ENCODE data around the gene QSOX2. TPM values are rescaled to one million over a fixed set of nuclear protein-coding genes. Genes with fewer than 3 reads are reported as not detected.

QSOX2 gene
- total RNA-seq, 2 donors from 2014 or later, result 4.9 to 12.0 TPM

- Histone ChIP-seq H3K4me3 (no peak overlapping the region), H3K4me1 (no peaks in the 10 kb centered on the region), H3K36me3 (no peaks in the 10 kb centered on the region), H3K9me3 (no peaks in the 10 kb centered on the region), H3K27me3 (peaks cover 2% of the 10 kb centered on the region), H3K27ac (no peak overlapping the region), H3K9ac (ENCODE audit: low read depth in 2 of 2, low read length in 2 of 2) (no peak overlapping the region)
- intact Hi-C loops (cut with DNase I), result no loop called here
- no peak for TF ChIP-seq CTCF (IDR thresholded peaks at IDR 0.05)
- DNase-seq, result no peak
These were observed 35.8 kb downstream of the QSOX2 start for GRCh38 chr9:136209786-136210185.

- TF ChIP-seq CTCF (IDR thresholded peaks at IDR 0.05), result no peak
- no peak for DNase-seq
- H3K9ac ChIP-seq (ENCODE audit: low read depth in 2 of 2, low read length in 2 of 2), result no peak overlapping the region
- H3K9me3 ChIP-seq, result no peaks in the 10 kb centered on the region
- H3K4me3 ChIP-seq, result no peak overlapping the region
- no peak overlapping the region for H3K27ac ChIP-seq
- no peaks in the 10 kb centered on the region for H3K4me1 ChIP-seq
- no peaks in the 10 kb centered on the region for H3K36me3 ChIP-seq
- peaks cover 5% of the 10 kb centered on the region for H3K27me3 ChIP-seq
- intact Hi-C loops (cut with DNase I), result no loop called here
These were observed 36.4 kb downstream of the QSOX2 start for GRCh38 chr9:136209232-136209631.

- intact Hi-C loops (cut with DNase I), result no loop called here
- H3K27ac ChIP-seq, result no peak overlapping the region
- no peak for TF ChIP-seq CTCF (IDR thresholded peaks at IDR 0.05)
- no peaks in the 10 kb centered on the region for H3K4me1 ChIP-seq
- H3K9me3 ChIP-seq, result no peaks in the 10 kb centered on the region
- no peak for DNase-seq
- H3K27me3 ChIP-seq, result peaks cover 11% of the 10 kb centered on the region
- H3K9ac ChIP-seq (ENCODE audit: low read depth in 2 of 2, low read length in 2 of 2), result no peak overlapping the region
- H3K36me3 ChIP-seq, result no peaks in the 10 kb centered on the region
- H3K4me3 ChIP-seq, result no peak overlapping the region
These were observed 36.9 kb downstream of the QSOX2 start for GRCh38 chr9:136208675-136209074.

DNA sequence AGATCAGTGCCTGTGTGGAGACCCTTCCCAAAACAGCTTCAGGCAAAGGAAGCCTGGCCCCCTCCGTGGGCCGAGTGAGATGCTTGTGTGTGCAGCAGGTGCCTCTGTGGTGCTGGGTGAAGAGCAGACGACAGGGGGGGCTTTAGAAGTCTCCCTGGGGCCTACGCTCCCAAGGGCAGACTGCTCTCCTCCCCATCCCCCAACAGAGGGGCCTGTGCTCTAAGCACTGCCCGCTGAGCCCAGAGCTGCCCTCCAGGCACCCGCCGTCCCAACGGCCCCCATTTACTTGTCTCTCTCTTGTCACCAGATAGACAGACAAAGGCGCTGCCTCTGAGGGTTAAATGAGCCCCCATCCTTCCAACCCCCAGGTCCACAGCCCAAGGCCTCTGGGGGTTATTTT is 38.0 kb downstream of the QSOX2 start:
- Histone ChIP-seq H3K36me3 (no peaks in the 10 kb centered on the region), H3K27ac (no peak overlapping the region), H3K9me3 (no peaks in the 10 kb centered on the region), H3K4me1 (no peaks in the 10 kb centered on the region), H3K27me3 (peaks cover 19% of the 10 kb centered on the region), H3K4me3 (no peak overlapping the region), H3K9ac (ENCODE audit: low read depth in 2 of 2, low read length in 2 of 2) (no peak overlapping the region)
- TF ChIP-seq CTCF (IDR thresholded peaks at IDR 0.05), result no peak
- no peak for DNase-seq
- intact Hi-C loops (cut with DNase I), result no loop called here

DNA sequence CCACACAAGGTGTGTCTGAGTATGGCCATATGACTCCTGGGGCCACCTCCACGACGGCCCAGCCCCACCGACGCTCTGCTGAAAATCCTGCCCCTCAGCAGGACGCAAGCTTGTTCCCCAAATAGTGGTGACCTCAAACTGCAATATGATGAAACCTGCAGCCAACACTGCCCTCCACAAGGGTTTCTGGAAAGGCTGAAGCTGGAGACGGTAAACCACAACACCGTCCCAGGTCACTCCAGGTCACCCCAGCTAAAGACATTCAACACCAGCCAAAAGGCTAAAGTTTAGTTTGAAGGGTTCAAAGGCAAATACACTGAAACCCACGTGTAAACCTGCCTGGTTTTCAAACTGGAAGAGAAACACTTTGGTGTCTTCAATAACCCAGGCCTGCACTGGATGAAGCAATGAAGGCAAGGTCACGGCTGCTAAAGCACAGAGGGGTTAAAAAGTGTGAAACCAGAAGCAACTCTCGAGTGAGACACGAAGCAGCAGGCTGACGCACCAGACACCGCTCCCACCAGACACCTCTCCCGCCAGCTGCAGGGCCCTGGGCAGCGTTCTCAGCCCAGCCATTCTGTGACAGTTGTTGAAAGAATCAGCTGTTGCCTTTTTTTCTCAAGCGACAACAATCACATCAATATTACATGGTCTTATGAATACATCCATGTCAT is 38.9 kb downstream of the QSOX2 start:
- DNase-seq, result no peak
- no peak for TF ChIP-seq CTCF (IDR thresholded peaks at IDR 0.05)
- Histone ChIP-seq H3K27me3 (peaks cover 28% of the 10 kb centered on the region), H3K36me3 (no peaks in the 10 kb centered on the region), H3K4me3 (no peak overlapping the region), H3K9me3 (no peaks in the 10 kb centered on the region), H3K27ac (no peak overlapping the region), H3K4me1 (no peaks in the 10 kb centered on the region), H3K9ac (ENCODE audit: low read depth in 2 of 2, low read length in 2 of 2) (no peak overlapping the region)
- intact Hi-C loops (cut with DNase I), result no loop called here

All from colonic mucosa (tissue), 4 donors.